HG03575 (cell line): ENCODE measurements around the gene HMG20B.

Experiments
- ATAC-seq: cut with Tn5 transposase; IDR thresholded peaks from one replicate; pipeline ENCODE4 v1.9.1; 2021; ENCODE audit not compliant: unreplicated experiment, insufficient number of reproducible peaks, low FRiP score; ENCODE audit errors: extremely low read depth

The HMG20B gene

DNA sequence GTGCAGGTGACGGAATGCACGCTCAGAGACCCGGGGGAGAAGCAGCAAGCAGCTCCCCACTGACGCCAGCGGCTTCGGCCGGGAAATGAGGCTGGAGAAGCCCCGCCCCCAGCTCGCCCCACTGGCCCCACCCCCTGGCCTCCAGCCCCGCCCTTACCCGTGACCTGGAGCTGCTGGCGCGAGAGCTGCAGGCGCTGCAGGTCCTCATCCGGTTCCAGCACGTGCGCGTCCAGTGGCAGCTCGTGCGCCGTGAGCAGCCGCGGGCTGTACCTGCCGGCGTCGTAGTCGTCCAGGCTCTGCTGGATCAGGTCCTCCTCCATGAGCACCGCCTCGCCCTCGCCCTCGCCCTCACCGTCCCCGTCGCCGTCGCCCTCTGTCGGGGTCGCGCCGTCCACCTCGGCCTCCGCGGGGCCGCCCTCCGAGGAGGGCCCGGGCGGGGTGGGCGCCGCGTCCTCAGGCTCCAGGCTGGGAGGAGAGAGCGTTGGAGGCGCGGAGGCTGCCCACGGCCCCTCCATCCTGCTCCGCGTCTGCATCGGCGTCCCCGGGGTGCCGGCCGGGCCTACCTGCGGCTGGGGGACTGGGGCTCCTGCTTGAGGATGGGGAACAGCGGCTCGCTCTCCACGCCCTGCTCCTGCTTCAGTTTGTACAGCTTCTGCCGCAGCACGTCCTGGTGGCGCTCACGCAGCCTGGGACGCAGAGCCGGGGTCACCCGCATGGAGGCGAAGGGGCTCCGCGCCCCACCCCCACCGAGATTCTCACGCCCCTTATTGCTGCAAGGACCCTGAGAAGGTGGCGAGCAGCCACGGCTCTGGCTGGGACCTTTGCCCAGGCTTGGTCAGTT lies 40.4 kb downstream of the HMG20B start:
- no peak for ATAC-seq

GRCh38 chr19:3613818-3614661 lies 41.3 kb downstream of the HMG20B start:
- no peak for ATAC-seq

GRCh38 chr19:3614858-3615505 lies 42.2 kb downstream of the HMG20B start:
- ATAC-seq = no peak

DNA sequence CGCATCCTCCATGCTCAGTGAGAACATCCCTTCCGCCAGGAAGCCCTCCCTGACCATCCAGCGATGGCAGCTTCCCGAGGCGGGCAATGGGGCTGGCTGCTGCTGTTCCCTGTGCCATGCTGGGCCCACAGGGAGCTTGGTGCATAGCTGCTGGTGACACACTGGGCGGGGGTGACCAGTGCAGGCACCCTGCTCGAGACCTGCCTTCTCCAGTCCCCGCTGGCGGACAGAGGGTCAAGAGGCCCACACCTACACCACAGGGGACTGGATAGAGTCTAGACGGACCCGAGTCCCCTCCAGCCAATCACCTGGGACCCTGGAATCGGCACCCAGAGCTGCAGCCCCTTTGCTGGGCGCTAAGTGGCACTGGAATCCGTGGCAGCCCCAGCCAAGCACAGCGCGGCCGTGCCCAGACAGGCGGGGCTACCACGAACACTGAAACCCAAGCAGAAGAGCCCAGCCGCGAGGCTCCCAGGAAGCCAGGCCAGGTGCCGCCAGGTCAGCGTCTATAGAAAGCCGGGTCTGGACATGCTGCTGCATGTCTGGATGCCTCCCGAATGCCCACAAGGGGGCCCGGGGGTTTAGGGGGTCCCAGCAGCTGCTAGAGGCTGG lies 42.9 kb downstream of the HMG20B start:
- no peak for ATAC-seq

DNA sequence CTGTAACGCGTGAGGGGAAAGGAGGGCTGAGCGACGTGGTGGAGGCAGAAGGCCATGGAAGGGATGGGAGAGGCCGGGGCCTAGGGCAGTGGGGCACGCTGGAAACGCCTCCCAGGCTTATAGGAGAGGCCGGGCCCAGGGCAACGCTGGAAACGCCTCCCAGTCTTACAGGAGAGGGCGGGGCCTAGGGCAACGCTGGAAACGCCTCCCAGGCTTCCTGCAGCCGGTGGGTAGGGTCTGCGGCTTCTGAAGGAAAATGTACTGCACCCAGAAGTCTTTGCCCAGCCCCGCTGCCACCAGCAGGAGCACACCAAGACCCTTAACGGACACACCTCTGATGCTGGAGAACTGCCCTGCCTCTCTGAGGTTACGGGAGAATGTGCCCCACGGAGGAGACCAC lies 44.7 kb downstream of the HMG20B start:
- no peak for ATAC-seq

DNA sequence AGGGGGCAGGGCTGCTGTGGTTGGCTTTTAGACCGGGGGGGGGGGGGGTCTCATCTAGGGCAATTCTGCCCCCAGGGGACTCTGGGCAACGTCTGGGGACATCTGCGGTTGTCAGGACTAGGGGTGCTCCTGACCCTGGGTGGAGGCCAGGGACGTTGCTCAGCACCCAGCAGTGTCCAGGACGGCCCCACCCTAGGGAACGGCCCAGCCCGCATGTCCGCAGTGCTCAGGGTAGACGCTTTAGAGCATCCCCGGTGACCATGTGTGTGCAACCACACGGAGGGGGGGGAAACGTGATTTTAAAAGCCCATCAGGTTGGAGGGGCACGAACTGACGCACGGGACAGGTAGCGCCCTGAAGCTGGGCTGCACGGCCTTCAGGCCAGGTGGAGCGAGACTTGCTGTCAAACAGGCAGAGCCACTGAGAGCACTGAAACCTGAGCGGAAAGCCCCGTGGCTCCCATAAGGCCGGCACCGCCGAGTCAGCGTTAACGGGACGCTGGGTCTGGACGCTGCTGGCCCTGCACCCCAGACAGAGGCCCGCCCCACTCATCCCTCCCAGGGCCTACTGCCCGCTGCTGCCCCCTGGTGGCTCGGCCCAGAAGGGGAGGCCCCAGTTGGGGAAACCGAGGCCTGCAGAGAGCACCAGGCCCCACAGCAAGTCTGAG lies 45.5 kb downstream of the HMG20B start:
- no peak for ATAC-seq

DNA sequence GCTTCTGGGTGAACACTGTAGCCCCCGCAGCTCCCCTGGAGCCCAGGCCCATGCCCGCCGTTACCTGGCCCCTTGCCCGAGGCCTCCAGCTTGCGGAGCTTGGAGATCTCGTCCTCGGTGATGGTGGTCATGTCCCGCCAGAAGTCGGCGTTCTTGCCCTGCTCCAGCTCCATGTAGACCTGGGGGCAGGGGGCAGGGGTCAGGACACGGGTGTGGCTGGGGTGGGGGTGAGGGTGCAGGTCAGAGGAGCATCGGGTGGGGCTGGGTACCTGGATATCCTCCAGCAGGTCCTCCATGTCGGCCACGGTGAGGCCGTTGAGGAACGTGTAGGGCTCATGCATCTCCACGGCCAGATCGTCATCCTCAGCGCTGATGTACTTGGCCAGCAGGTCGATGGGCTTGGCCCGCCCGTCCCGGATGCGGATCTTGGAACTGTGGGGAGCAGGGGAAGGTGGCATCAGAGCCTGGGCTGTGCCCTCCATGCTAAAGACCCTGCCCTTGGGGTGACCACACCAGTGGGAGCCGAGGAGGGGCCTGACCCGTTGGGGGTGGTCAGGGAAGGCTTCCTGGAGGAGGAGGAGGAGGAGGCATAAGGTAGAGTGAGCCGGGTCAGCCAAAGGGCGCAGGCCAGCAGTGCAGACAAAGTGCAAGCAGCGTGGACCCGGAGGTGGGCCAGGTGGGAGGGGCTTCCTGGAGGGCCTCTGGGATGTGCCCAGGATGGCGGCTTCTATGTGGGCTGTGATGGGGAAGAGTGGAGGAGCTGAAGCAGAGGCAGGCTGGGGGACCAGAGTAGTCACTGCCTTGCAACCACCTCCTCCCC lies 46.3 kb downstream of the HMG20B start:
- no peak for ATAC-seq

DNA sequence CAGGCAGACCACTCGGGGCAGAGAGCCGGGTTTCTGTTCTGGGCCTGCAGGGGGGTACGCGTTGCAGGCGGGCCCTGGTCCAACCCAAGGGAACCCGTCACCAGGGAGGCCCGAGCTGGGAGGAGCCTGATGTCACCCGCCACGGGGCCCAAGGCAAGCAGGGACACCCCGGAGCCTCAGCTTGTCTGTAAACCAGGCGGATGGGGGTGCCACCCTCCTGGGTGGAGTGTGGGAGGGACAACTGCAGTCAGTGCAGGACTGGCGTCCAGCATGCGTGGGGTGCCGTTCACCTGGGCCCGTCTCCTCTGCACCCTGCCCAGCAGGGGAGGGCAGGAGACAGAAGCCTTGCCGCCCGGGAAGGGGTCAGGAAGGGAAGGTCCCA lies 46.9 kb downstream of the HMG20B start:
- ATAC-seq = no peak

DNA sequence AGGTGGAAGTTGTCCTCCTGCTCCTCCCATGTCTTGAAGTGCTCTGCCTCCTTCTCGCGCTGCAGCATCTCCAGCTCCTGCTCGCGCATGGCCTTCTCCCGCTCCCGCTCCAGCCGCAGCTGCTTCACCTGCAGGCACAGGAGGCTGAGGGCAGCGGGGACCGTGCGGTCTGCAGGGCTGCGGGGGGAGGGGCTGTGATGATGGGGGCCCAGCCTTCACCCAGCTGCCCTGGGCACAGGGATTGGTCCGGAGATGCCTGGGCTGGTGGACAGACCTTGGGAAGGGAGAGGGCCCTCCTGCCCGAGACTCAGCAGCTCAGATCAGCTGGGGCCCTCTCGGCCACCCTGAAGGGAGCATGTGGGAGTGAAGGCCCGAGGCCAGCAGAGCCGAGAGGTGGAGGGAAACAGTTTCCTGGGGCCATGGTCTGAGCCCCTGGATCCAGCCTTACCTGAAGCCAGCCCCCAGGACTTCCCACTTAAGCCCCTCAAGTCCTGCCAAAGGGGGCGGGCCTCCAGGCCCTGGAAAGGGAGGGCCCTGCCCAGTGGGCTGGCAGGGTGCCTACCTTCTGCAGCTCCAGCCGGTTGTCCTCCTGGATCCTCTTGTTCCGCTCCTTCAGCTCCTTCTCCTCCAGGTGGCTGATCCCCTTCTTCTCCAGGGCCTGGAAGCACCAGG lies 47.5 kb downstream of the HMG20B start:
- ATAC-seq = no peak

- no peak for ATAC-seq
These were observed 48.2 kb downstream of the HMG20B start for GRCh38 chr19:3620817-3621547.

DNA sequence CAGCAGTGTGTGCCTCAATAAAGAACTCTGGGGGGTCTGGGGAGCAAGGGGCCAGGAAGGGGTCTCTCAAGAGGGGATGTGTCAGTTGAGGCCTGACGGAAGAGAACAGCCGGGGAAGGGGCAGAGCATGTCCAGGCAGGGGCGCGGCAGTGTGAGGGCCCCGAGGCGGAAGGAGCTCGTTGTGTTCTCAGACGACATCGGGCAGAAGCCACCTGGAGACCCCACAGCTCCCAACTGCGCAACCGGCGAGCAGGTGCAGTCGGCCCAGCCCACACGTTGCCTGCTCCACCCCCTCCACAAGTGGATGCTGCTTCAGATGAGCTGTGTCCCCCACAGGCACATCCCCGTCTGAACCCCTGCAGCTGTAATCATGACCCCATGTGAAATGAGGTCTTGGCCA lies 48.9 kb downstream of the HMG20B start:
- no peak for ATAC-seq

DNA sequence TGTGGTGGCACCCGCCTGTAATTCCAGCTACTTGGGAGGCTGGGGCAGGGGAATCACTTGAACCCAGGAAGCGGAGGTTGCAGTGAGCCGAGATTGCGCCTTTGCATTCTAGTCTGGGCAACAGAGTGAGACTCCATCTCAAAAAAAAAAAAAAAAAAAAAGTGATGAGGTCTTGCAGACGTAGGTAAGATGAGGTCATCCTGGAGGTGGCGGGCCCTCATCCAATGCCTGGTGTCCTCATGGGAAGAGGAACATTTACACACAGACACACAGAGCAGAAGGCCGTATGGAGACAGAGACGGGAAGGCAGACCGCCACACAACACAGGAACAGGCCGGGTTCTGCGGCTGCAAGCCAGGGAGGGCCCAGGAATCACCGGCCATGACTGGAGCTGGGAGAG lies 49.5 kb downstream of the HMG20B start:
- no peak for ATAC-seq

- no peak for ATAC-seq
These were observed 51.0 kb downstream of the HMG20B start for GRCh38 chr19:3623716-3624115.

- no peak for ATAC-seq
These were observed 53.3 kb downstream of the HMG20B start for GRCh38 chr19:3625996-3626472.

- ATAC-seq = no peak
These were observed 54.0 kb downstream of the HMG20B start, which contains the start of gene CACTIN for GRCh38 chr19:3626473-3627350. Gene CACTIN, minus strand, starts transcription at chr19:3626790. Its CDS starts 28 bp downstream, at chr19:3626762.

- ATAC-seq = no peak
These were observed 54.6 kb downstream of the HMG20B start for GRCh38 chr19:3627351-3627723.
